Fibroblast of lung (primary cell): Measurements from ENCODE around the gene DEGS2.

Experiments used
- EZH2 ChIP-seq: IDR thresholded peaks from 2 replicates; pipeline ENCODE4 v1.5.1; 2012; ENCODE audit warnings: low read length, control low read depth, mild to moderate bottlenecking; ENCODE audit errors: missing control alignments
- TF ChIP-seq, protein P1 (sequence below), 2 donors: IDR thresholded peaks in 1 of 2; conservative IDR thresholded peaks in 1 of 2; 1 replicate in 1 of 2; 2 replicates in 1 of 2; pipeline ENCODE4 v1.5.1; 2011 to 2012; ENCODE audit warnings: low read length in 2 of 2, control low read depth in 1 of 2, inconsistent platforms in 1 of 2, low read depth in 1 of 2, mild to moderate bottlenecking in 1 of 2

- TF ChIP-seq, protein P1, sequence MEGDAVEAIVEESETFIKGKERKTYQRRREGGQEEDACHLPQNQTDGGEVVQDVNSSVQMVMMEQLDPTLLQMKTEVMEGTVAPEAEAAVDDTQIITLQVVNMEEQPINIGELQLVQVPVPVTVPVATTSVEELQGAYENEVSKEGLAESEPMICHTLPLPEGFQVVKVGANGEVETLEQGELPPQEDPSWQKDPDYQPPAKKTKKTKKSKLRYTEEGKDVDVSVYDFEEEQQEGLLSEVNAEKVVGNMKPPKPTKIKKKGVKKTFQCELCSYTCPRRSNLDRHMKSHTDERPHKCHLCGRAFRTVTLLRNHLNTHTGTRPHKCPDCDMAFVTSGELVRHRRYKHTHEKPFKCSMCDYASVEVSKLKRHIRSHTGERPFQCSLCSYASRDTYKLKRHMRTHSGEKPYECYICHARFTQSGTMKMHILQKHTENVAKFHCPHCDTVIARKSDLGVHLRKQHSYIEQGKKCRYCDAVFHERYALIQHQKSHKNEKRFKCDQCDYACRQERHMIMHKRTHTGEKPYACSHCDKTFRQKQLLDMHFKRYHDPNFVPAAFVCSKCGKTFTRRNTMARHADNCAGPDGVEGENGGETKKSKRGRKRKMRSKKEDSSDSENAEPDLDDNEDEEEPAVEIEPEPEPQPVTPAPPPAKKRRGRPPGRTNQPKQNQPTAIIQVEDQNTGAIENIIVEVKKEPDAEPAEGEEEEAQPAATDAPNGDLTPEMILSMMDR (conservative IDR thresholded peaks at IDR 0.05 in 1 of 2, IDR thresholded peaks at IDR 0.05 in 1 of 2; ENCODE audit: low read depth in 1 of 2, low read length in 2 of 2): no peak
- TF ChIP-seq EZH2: no peak
Measured at GRCh38 chr14:100168506-100168905, 9.1 kb upstream of the DEGS2 start.
